GM10847 (cell line): ENCODE results near the gene MLLT1.

Experiments
- POLR2A ChIP-seq: IDR thresholded peaks from 2 replicates; pipeline ENCODE4 v1.6.1; 2011; ENCODE audit not compliant: insufficient read length; ENCODE audit errors: extremely low read depth

The MLLT1 gene

DNA sequence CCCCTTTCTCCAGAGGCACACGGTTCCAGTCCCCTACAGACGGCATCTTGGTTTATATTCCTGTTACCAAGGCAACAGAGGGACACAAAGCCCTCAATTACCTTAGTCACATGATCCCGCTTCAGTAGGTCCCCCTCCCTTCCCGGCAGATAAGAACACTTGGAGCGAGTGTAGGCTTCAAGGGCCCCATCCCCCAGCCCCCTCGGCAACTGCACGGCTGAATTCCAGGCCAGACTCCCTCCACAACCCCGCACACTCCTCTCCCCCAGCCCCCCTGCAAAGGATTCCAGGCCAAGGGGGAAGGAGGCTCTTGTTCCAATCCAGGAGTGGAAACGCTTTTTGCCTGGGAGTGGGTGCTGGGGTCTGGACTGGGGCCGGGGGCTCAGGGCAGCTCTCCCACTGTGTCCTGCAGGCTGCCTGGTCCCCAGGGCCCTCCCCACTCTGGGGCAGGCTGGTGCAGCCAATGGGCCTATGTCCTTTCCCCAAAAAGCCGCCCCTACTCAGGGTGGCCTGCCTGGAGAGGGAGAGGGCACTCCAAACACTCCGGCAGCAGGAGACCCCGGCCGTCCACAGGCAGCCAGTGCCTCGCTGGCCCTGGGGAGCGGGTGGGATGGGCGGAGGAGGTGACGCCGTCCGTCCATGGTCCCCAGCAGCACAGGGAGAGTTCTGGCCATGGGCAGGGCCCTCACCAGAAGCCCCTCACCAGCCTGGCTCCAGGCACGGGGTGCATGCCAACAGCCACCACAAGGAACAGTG lies 62.6 kb downstream of the MLLT1 start:
- no peak for TF ChIP-seq POLR2A

DNA sequence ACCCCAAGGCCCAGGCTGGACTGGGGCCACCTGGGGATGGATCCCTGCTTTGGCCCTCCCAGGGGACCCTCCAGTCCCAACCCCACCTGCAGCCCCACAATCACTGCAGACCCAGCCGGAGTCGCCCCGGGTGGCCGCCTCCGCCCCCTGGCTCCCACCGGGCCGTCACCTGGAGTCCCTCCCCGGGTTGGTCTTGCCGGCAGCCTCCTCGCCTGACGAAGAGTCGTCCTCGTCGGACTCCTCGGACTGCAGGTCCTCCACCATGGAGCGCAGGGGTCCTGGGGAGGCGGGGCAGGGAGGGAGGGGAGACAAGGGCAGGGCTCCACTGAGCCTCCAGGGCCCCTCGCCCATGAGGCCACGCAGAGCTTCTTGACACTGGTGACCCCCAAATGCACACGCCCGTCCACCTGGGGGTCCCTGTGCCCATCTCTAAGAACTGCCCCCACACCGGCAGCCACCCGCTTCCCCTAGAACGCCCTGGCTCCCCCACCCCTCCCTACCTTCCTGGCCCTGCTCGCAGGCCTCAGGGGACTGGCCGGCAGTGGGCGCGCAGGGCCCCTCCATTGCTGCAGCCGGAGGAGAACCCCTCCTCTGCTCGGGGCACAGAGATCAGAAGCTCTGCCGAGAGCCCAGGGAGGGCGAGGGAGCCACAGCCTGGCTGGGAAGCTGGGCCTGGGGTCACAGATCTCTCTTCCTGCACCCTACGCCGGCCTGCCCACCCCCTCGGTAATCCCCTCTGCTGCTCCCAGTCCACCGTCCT lies 63.4 kb downstream of the MLLT1 start:
- TF ChIP-seq POLR2A, result no peak

DNA sequence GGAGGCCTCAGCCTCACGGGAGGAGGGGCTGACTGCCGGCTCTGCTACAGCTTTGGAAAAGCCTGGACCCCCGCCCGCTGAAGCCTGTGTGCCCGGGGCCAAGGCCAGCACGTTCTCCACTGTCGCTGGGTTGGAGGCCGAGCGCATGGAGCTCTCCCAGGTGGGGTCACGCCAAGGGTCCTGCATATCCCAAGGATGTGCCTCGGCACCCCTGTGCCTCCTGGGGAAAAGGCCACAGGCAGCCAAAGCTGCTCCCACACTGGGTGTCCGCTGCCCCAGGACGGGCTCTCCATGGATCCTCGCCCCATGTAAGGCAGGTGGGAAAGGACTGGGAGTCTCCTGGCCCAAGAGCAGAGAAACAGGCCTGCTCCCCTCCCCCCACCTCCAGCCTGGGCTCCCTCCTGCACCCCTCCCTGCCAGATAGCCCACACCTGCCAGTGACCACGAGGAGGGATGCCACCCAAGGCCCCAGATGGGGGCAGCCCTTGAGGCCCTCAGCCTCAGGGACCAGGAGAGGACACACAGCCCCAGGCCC lies 64.0 kb downstream of the MLLT1 start:
- no peak for TF ChIP-seq POLR2A

- TF ChIP-seq POLR2A, result no peak
Measured at GRCh38 chr19:6214881-6215541, 64.8 kb downstream of the MLLT1 start.

DNA sequence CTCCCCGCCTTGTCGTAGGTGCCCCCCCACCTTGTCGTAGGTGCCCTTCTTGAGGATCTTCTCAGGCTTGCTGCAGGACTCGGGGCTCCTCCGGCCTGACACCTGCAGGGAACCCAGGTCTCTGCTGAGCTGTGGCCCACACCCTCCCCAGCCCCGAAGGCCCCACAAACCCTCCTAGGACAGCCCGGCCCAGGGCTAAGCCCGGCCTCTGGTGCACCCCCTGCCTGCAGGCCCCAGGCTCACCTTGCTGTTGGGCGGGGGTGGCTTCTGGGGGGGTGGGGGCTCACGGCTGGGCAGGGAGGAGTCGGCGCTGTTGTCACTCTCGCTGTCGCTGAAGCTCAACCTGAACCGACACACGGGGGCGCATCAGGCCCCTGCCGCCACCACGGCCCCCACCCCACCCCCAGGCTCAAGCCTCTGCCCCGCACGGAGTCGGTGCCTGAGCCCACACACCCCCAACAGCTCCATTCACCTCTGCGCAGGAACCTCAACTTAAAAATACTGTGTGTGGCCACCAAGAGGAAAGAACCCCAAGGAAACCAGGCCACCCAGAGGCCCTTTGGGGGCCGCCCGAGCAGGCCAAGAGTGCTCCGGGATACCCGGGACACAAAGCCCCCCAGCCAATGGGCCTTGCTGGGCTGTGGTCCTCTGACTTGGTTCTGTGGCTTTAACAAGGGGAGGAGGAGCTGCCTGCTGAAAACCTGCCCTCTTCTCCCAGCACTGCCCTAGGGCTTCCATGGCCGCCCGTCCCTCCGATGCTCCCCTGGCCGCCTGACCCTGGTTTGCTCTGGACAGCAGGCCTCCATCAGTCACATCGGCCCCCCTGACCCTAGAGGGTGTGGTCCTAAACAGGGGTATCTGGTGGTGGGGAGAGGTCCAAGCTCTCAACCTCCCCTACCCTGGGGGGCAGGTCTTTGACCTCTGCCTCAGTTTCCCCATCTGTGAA lies 65.8 kb downstream of the MLLT1 start:
- no peak for TF ChIP-seq POLR2A

DNA sequence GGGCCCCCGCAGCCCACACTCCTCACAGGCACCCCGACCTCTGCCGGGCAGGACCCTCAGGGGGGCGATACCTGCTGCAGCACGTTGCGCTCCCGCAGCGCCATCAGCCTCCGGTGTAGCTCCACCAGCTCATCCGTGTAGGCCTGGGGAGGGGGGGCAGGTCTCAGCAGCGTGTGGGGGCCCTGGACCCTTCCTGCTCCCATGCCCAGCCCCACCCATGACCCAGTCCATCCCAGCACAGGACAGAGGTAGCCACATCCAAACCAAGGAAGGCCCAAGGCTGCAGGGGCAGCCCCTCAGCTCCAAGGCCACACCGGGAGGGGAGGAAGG lies 66.5 kb downstream of the MLLT1 start:
- TF ChIP-seq POLR2A, result no peak

- TF ChIP-seq POLR2A, result no peak
Measured at GRCh38 chr19:6212403-6213265, 67.1 kb downstream of the MLLT1 start.

DNA sequence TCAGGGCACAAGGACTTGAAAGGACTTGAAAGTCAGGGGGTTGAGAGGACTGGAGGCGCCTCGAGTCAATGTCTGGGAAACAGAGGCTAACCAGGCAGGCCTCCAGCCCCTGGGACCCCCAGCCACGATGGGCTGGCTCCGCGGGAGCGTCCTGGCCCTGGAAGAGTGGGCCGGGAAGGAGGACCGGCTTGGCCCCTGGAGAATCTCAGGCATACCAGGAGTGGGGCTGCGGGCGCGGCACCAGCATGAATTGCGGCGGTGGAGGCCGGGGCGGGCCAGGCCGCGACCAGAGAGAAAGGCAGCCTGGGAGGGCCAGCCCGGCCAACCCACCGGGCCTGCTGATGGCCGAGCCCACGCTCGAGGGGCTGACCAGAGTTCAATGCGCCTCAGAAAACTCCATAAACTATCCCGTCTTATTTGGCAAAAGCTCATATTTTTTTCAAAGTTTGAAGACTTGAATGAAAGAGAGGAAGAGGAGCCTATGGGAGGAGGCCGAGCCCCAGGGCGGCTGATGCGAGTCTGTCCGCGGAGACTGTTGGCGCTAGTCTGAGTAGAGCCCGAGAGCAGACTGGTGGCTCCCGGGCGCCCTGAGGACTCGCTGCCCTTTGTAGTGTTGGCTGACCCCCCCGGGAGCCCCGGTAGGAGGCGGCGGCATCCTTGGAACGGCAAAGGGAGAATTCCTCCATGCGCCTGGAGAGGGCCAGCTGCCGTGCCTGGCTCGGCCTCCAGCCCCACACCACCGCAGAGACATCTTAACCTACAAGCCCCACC lies 68.0 kb downstream of the MLLT1 start:
- TF ChIP-seq POLR2A, result no peak

- no peak for TF ChIP-seq POLR2A
Measured at GRCh38 chr19:6210721-6211600, 68.8 kb downstream of the MLLT1 start.

GRCh38 chr19:6210091-6210490 lies 69.7 kb downstream of the MLLT1 start:
- no peak for TF ChIP-seq POLR2A

DNA sequence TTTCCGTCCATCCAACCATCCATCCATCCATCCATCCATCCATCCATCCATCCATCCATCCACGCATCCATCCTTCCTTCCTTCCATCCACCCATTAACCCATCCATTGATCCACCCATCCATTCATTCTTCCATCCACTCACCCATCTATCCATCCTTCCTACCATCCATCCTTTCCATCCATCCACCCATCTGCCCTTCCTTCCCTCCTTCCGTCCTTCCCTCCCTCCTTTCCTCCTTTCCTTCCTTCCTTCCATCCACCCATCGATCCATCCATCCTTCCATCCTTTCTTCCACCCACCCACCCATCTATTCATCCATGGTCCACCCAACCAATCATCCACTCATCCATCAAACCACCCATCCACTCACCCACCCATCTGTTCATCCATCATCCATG lies 70.1 kb downstream of the MLLT1 start:
- no peak for TF ChIP-seq POLR2A

- TF ChIP-seq POLR2A, result no peak
Measured at GRCh38 chr19:6209233-6209632, 70.5 kb downstream of the MLLT1 start.
